Osteoblast (primary cell): ENCODE measurements around the gene COA8. TPM values are rescaled to one million over a fixed set of nuclear protein-coding genes. Genes with fewer than 3 reads are reported as not detected.
A peak's percentile ranks its signal among the peaks of the same experiment; 100 is the strongest.

ENCODE experiments used
- DNase-seq: peaks from one replicate; pipeline ENCODE4 v3.0.0; 2011; ENCODE audit warnings: low spot score, mixed read lengths; ENCODE audit not compliant: insufficient read length; ENCODE audit errors: missing footprints
- H2AFZ ChIP-seq: 2 replicates; pipeline ENCODE4 v1.6.0; 2011; ENCODE audit warnings: mild to moderate bottlenecking, low read length
- H3K27ac ChIP-seq: 2 replicates; pipeline ENCODE4 v1.5.1; 2011; ENCODE audit warnings: mild to moderate bottlenecking, low read depth, low read length, moderate library complexity
- H3K27me3 ChIP-seq: 2 replicates; pipeline ENCODE4 v1.6.0; 2012; ENCODE audit warnings: mild to moderate bottlenecking, control low read depth, inconsistent platforms, low read length, moderate library complexity; ENCODE audit not compliant: insufficient read depth
- H3K36me3 ChIP-seq: 2 replicates; pipeline ENCODE4 v1.5.1; 2011; ENCODE audit warnings: mild to moderate bottlenecking, low read length, control low read depth, moderate library complexity; ENCODE audit not compliant: insufficient read depth
- H3K4me1 ChIP-seq: 2 replicates; pipeline ENCODE4 v1.5.1; 2011; ENCODE audit warnings: mild to moderate bottlenecking, low read length, control low read depth, moderate library complexity; ENCODE audit not compliant: insufficient read depth
- H3K4me2 ChIP-seq: 2 replicates; pipeline ENCODE4 v1.6.0; 2011; ENCODE audit warnings: mild to moderate bottlenecking, low read length; ENCODE audit not compliant: insufficient read depth
- H3K4me3 ChIP-seq: fragments of 200-600 bp; sonication (generic); 3 replicates; pipeline ENCODE4 v1.5.1; 2012; ENCODE audit warnings: mild to moderate bottlenecking, low read length, inconsistent platforms; ENCODE audit not compliant: insufficient read depth
- H3K79me2 ChIP-seq: 2 replicates; pipeline ENCODE4 v1.6.0; 2012; ENCODE audit warnings: mild to moderate bottlenecking, low read length, control low read depth, inconsistent platforms; ENCODE audit not compliant: insufficient read depth
- H3K9me3 ChIP-seq: 2 replicates; pipeline ENCODE4 v1.5.1; 2011; ENCODE audit warnings: low read depth, low read length, control low read depth
- H4K20me1 ChIP-seq: 2 replicates; pipeline ENCODE4 v1.6.0; 2012; ENCODE audit warnings: mild to moderate bottlenecking, low read length, control low read depth; ENCODE audit not compliant: insufficient read depth
- CTCF ChIP-seq: IDR thresholded peaks from 2 replicates; pipeline ENCODE4 v1.5.1; 2011; ENCODE audit warnings: mild to moderate bottlenecking, low read depth, low read length, moderate library complexity; ENCODE audit errors: extremely low read depth
- total RNA-seq: library from RNA; depleted of rRNA; stranded (reverse); fragments of >200 nt; gene quantifications from 2 replicates; pipeline ENCODE4 v1.2.3, GENCODE V29; 2012

COA8 gene
- total RNA-seq, 1 donor, result 24.6 TPM

DNA sequence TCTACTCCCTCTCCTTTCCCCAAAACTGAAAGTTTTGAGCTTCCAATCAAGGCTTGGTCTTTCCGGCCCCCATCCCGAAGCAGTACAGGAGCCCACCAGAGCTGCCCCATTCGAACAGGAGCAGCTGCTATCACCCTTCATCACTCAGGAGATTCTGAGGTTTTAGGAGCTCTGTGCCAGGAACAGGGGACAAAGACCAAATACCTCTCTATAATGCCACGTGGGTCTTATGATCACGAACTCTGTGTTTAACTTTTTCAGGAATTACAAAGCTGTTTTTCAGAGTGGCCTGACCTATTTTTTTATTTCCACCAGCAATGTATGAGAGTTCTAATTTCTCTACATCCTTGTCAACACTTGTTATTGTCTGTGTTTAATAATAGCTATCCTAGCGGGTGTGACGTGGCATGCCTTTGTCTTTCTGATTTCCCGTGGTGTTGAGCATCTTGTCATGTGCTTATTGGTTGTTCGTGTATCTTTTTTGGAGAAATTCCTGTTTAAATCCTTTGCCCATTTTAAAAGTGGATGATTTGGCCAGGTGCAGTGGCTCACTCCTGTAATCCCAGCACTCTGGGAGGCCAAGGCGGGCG is 21.7 kb downstream of the COA8 start:
- Histone ChIP-seq H3K4me3 (no peak overlapping the region), H4K20me1 (no peaks in the 10 kb centered on the region), H3K79me2 (peaks cover 19% of the 10 kb centered on the region), H3K9me3 (no peaks in the 10 kb centered on the region), H3K27me3 (no peaks in the 10 kb centered on the region), H2AFZ (no peak overlapping the region), H3K4me1 (no peaks in the 10 kb centered on the region), H3K36me3 (peaks cover 16% of the 10 kb centered on the region), H3K4me2 (no peak overlapping the region), H3K27ac (no peak overlapping the region)
- DNase-seq, result no peak
- TF ChIP-seq CTCF, result no peak

GRCh38 chr14:103593577-103593976 is 30.8 kb downstream of the COA8 start:
- Histone ChIP-seq H3K36me3 (peaks cover 12% of the 10 kb centered on the region), H3K4me2 (no peak overlapping the region), H4K20me1 (peaks cover 7% of the 10 kb centered on the region), H3K4me3 (no peak overlapping the region), H3K27ac (no peak overlapping the region), H3K4me1 (peaks cover 12% of the 10 kb centered on the region), H3K9me3 (no peaks in the 10 kb centered on the region), H2AFZ (no peak overlapping the region), H3K27me3 (no peaks in the 10 kb centered on the region), H3K79me2 (no peaks in the 10 kb centered on the region)
- no peak for DNase-seq
- TF ChIP-seq CTCF, result no peak

GRCh38 chr14:103594265-103594664 is 31.5 kb downstream of the COA8 start:
- DNase-seq, result no peak
- Histone ChIP-seq H3K9me3 (no peaks in the 10 kb centered on the region), H3K4me1 (peaks cover 12% of the 10 kb centered on the region), H4K20me1 (peaks cover 7% of the 10 kb centered on the region), H2AFZ (no peak overlapping the region), H3K79me2 (no peaks in the 10 kb centered on the region), H3K4me3 (no peak overlapping the region), H3K36me3 (peaks cover 12% of the 10 kb centered on the region), H3K27ac (no peak overlapping the region), H3K4me2 (no peak overlapping the region), H3K27me3 (no peaks in the 10 kb centered on the region)
- TF ChIP-seq CTCF, result no peak

DNA sequence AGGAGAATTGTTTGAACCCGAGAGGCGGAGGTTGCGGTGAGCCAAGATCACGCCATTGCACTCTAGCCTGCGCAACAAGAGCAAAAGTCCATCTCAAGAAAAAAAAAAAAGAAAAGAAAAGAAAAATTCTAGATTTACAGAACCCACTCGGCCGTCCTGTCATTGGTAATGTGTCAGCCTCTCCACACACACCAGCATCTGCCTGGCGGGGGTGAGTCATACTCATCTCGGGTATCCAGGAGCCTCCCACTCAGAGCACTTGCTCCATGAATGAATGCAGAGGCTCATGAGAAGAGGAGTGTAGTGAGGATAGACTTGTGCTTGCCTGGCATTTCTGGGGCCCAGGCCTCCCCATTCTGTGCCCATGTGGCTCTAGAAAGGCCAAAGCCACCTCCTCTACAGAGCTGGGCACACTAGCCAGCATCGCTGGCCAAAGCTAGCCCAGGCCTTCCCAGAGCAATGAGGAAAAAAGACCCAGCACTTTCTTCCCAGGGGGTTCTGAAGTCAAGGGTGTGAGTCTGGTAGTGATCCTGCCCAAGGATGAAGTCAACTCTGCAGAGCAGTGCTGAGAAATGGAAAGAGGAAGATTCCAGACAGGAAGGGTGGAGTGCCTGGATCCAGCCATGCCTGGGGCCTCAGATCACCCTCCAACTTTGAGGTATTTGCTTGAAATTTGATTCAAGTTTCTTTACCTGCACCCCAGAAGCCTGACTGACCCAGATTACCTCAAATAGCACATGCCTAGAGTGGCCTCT is 35.0 kb downstream of the COA8 start:
- no peaks in the 10 kb centered on the region for H3K27me3 ChIP-seq
- H3K79me2 ChIP-seq, result no peaks in the 10 kb centered on the region
- H3K4me3 ChIP-seq, result no peak overlapping the region
- no peaks in the 10 kb centered on the region for H3K36me3 ChIP-seq
- H2AFZ ChIP-seq, result no peak overlapping the region
- H4K20me1 ChIP-seq, result peaks cover 7% of the 10 kb centered on the region
- no peak for TF ChIP-seq CTCF
- no peak overlapping the region for H3K4me2 ChIP-seq
- H3K9me3 ChIP-seq, result no peaks in the 10 kb centered on the region
- H3K27ac ChIP-seq, result no peak overlapping the region
- peak; percentile 99 for DNase-seq
- H3K4me1 ChIP-seq, result peaks cover 12% of the 10 kb centered on the region
